ENCODE results near the gene GALNT15.

DNA sequence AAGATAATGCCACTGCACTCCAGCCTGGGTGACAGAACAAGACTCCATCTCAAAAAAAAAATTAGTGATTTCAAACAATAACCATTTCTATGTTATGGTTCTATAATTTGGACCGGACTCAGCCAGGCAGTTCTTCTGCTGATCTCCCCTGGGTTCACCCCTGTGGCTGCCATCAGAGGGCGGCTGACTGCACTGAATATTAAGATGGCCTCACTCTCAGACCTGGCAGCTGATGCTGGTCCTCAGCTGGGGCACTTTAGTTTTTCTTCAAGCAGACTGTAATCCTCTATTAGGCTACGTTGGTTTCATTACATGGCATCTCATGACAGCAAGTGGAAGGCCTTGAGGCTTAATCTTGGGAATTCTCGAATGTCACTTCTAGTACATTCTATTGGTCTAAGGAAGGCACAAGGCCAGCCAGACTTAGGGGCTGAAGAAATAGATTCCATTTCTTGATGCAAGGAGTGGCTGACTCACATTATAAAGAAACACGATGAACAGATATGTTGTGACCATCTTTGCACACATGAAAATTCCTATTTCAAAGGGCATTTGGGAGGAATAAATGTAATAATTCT lies 12.8 kb downstream of the GALNT15 start:
- TF ChIP-seq, protein P1, sequence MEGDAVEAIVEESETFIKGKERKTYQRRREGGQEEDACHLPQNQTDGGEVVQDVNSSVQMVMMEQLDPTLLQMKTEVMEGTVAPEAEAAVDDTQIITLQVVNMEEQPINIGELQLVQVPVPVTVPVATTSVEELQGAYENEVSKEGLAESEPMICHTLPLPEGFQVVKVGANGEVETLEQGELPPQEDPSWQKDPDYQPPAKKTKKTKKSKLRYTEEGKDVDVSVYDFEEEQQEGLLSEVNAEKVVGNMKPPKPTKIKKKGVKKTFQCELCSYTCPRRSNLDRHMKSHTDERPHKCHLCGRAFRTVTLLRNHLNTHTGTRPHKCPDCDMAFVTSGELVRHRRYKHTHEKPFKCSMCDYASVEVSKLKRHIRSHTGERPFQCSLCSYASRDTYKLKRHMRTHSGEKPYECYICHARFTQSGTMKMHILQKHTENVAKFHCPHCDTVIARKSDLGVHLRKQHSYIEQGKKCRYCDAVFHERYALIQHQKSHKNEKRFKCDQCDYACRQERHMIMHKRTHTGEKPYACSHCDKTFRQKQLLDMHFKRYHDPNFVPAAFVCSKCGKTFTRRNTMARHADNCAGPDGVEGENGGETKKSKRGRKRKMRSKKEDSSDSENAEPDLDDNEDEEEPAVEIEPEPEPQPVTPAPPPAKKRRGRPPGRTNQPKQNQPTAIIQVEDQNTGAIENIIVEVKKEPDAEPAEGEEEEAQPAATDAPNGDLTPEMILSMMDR (IDR thresholded peaks at IDR 0.05), result no peak
- no peak for TF ChIP-seq POLR2A (IDR thresholded peaks at IDR 0.05)

Measured in heart left ventricle (tissue), 13 donors.